NCI-H1417 treated with DMSO at 0.1 percent for 48 hours (cell line): ENCODE results near the gene APOL6.
"Not testable (repeated sequence)": the region's sequence is repeated elsewhere in the genome, so short reads cannot be mapped to it uniquely, and the experiment has no call there.

Source experiments
- DNase-seq: peaks from one replicate; lab custom pipeline; 2025; lab: John Stamatoyannopoulos, UW

Gene APOL6

DNA sequence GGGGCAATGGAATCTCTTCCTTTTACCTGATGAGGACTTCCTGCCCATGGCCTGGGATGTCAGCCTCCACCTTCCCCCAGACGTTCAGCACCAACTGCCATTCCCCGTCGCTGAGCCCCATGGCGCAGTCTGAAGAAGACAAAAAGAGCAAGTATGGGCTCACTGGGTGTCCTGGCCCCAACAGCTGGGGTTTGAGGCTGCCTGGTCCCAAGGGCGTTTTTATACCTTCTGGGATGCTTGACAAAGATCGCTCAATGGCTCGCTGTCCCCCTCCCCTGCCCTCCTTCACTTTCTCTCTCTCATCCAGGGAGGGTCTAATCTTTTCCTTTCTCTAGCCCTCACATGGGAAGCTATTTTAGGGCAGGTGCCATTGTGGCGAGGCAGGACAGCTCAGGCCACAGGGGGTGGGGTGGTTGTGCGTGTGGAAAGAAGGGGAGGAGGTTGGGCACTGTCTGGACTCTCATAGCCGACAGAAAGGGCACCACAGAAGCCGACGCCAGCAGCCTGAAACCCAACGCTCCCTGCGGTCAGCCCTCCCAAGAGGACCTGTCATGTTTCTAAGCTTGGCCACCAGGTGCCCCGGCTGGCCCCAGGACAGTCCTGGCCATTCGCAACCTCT, 31.0 kb upstream of the APOL6 start, which contains the start of gene MB:
Gene MB (minus strand): TSS at position 193 of the 619 bp plus-strand sequence. CDS start 72 bp downstream, at position 121.
- DNase-seq: no peak

DNA sequence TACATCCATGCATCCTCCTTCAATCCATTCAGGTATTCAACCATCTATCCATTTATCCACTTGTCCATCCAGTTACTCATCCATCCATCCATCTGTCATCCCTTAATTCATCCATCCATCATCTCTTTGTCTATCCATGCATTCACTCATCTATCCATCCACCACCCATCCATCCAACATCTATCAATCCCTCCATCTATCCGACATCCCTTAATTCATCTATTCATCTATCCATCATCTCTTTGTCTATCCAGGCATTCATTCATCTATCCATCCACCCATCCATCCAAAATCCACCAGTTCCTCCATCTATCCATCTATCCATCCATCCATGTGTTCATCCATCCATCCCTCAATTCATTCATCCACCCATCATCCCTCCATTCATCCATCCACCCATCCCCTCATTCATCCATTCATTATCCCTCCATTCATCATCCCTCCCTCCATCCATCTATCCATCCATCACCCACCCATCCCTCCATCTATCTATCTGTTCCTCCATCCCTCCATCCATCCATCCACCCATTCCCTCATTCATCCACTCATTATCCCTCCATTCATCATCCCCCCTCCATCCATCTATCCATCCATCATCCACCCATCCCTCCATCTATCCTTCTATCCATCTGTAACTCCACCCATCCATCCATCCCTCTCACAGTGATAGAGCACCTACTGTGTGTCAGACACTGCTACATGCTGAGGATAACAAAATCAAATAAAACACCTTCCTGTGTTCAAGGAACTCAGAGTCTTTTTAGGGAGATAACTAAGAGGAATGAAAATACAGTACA, 29.6 kb upstream of the APOL6 start:
- DNase-seq: no peak

DNA sequence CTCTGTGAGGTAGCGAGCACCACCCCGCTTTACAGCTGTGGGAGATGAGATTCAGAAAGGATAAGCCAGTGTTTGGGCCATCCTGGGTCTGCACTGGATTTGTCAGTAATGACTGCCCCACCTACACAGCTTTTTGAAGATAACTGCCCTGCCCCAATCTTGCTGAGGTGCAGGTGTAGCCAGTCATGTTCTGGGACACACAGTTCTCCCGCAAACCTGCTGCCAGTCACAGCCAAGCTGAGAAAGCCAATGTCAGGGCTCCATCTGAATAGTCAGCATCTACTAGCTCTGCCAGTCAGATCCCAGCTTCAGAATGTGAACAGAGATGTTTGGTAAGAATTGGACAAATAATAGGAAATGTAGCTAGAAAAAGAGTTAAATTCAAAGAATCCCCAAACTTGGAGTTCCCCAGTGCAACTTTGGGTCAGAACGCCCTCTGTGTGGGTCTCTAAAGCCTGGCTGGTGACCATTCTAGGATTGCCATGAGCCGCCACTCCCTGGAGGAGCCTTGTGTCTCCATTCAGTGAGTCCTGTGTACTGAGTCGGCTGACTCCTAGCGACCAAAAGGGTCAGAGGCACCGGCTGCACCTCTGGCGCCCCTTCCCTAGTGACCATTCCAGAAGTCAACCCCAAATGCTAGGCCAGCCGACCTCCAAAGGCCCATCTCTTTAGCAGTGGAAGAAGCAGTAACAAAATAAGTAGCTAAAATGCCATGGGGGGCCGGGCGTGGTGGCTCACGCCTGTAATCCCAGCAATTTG, 28.7 kb upstream of the APOL6 start:
- no peak for DNase-seq

DNA sequence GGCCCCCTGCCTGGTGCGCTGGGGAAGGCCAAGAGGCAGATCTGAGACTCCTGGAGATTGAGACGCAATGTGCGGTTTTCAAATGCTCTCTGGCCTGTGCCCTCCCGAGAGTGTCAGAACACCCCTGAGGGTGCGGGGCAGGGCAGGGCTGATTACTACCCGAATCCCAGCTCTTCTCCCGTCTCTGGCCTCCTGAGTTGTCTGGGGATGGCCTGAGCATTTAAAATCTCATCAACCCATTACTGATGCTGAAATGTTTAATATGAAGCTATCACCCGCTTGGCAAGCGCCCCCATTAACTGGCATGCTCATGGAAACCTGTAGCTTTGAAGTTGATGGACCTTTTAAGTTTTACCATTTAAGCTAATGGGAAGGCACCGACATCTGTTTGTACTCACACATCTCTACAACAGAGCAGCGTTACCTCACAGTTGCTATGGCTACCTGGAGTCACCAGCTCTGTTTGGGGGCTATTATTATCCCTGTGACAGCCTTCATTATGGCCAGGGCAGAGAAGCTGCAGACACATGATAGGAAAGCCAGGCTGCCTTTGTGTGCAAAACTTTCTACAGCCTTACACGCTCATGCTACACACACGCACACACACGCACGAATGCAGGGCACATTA, 27.5 kb upstream of the APOL6 start:
- no peak for DNase-seq

DNA sequence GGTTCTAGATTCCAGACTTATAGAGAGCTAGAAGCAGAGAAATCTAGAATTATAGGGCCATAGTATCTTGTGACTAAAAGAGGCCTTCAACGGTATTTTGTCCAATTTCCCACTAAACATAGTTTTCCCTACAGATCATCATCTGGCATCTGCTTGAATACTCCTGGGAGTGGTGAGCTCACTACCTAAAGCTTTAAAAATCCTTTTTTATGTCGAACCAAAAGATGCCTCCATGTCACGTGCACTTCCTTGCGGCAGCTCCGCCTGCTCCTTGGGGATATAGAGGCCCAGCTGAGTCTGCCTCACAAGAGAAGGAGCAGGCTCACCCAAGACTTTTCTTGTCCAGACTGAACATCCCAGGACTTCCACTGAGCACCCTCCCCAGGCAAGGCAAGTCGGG, 26.8 kb upstream of the APOL6 start:
- DNase-seq: no peak

DNA sequence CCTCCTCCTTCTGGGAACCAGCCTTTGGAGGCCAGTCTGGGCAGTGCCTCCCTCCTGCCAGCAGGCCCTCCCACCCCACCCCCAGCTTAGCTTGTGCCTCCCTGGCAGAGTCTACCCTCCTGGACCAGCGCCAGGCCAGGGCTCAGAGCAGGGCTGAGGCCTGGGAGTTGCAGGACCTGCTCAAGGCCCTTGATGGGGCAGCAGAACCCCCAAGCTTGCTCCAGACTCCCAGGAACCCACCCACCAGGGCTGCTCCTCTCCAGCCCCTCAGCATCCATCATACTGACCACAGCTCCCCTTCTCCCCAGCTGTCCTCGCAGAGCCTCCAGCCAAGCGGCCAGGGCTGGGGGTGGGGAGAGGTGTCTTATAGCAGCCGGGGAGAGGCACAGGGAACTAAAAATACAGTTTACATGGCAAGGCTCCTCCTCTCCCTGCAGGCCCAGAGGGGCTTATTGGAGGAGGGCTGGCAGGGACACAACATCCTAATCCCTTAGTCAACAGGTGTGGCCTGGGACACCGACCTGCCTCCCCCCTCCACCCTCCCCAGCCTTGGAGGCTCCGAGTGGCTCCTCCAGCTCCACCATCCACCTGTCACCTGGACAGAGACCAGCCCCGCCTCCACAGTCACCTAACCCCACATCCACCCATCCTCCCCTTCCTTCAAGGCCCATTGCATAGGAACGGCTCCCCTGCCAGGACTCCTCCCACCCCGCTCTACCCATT, 25.9 kb upstream of the APOL6 start:
- no peak for DNase-seq

DNA sequence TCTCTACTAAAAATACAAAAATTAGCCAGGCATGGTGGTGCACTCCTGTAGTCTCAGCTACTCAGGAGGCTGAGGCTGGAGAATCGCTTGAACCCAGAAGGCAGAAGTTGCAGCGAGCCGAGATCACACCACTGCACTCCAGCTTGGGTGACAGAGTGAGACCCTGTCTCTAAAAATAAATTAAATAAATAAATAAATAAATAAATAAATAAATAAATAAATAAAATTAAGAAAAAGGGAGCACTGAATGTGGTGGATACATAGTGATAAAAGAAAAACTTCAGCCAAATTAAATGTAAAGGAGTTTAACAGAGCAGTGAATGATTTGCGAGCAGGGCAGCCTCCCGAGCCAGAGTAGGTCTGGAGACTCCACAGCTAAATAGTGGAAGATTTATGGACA, 24.4 kb upstream of the APOL6 start:
- not testable (repeated sequence) for DNase-seq

DNA sequence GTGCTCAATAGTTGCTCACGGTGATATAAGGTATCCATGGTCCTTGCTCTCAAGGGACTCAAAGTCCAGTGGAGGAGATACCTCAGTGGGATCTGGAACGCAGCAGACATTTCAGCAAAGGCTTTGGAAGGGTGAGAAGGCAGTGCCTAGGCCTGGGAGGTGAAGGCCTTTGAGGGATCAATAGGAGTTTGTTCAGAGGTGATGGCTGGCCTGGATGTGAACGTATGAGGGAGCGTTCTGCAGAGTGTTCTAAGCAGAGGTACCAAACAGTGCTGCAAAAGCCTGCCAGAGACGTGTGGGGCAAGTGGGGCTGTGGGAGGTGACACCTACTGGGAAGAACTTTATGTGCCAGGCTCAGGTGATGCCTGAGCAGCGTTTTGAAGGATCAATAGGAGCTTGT, 23.7 kb upstream of the APOL6 start:
- DNase-seq: no peak

DNA sequence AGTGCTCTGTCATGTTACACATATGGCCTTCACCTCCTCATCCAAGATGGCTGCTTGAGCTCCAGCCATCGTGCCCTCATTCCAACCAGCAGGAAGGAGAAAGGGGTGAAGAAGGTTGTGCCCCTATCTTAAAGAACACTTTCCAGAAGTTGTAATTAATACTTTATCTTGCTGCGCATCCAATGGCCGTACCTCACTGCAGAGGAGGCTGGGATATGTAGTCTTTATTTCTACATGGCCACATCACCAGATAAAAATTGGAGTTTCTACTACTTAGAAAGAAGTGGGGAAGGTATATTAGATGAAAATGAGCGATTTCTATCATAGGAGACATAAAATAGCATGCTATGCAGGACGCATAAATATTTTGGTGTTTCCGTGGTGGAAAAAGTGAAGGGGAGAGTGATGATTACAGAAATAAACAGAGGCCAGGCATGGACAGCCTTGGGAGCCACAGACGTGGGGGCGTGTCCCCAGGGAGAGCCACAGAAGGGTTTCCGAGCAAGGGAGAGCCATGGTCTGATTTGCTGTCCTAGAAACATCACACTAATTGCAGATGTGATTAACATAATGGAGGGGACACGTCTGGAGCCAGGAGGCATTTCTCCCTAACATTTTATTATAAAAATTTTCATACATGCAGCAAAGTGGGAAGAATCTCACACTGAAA, 22.3 kb upstream of the APOL6 start:
- DNase-seq: no peak

DNA sequence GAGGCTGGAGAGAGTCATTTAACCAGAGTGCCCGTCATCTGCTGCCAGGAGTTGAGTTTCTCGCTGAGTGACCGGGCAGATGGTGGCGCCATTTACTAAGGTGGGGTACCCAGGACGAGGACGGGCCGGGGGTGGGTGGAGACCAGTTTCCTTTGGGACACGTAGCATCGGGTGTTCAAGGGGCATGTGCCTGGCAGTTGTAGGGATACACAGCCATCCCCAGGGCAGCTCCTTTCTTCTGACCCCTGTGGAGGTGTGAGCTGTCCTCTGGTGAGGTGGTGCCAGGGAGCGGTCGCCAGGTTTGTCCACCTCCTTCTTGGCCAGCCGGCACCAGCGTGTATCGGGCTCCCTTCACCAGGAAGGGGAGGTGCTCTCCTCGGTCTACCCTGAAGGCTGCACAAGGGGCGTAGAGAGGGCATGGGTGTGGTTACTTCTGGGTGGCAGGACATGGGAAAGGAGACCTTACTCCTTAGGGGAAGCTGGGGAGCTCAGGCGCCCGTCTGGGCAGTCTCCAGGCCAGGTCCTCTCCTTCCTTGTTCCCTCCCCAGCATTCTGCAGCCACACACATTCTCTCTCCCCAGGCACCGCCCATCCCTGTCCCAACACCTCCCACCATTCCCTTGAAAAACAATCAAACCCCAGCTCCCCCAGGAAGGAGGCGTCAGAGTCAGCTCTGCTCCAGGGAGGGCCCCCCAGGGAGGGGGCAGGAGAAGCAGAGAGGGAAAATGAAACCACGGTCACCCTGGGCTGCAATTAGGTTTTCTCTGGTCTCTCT, 20.8 kb upstream of the APOL6 start:
- DNase-seq: no peak

DNA sequence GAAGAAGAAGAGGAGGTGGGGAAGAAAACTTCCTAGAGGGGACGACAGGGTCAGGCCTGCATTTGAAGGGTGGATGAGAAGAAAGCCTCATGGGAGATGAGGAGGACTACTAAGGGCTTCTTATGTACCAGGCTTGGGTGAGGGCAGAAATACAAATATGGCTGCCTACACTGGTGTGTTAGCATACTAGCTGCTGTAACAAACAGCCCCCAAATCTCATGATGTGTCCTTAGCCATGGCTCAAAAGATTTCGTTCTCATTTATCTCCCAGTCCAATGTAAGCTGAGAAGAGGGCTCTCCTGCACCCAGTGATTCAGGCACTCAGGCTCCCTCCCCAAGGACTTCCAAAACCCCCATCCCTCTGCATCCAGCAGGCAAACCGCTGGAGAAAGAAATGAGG, 19.5 kb upstream of the APOL6 start:
- DNase-seq: no peak

DNA sequence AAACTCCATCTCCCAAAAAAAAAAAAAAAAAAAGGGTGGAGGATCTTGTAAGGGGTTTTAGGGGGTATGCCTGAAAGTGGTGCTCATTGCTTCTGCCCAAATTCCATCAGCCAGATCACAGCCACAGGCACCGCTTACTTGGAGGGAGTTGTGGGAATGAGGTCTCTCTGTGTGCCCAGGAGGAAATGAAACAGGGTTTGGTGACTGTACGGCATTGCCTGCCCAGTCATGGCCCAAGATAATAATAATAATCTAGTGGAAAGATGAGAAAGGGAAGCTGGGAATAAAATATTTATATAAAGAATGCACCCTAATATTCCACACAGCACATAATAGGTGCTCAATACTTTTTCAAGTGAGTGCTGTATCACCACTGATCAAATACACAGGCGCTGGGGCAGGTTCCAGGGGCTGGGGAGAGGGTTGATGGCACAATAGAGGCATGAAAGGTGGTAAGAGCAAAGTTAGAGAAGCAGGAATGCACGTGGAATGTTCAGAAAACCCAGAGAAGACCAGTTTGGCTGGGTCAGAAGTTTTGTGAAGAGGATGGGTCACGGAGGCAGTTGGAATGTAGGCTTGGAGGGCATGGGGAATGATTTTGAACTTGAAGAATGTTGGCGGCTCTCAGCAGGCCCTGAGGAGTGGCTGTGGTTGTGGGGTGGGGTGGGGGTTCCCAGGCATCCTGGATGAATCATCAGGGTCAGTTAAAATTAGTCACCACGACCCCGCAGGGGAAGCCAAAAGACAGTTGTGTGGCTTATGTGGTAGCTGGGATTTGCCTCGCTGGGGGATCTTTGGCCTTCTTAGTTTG, 18.6 kb upstream of the APOL6 start:
- DNase-seq: no peak

DNA sequence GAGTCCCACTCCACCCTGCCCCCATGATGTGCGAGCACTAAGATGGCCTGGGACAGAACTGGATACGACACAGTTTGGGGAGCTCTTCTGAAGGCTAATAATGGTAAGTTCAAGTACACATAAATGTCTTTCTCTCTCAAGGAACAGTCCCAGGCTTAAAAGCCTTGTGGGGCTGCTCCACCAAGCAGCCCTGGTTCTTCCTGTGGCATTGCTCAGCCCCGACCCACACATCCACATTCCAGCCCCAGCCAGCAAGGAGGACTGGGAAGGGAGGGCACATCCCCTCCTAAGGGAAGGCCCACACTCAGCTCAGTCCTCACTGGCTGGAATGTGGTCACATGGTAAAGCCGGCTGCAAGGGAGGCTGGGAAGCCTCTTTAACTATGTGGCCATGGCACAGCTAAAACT, 17.9 kb upstream of the APOL6 start:
- no peak for DNase-seq

DNA sequence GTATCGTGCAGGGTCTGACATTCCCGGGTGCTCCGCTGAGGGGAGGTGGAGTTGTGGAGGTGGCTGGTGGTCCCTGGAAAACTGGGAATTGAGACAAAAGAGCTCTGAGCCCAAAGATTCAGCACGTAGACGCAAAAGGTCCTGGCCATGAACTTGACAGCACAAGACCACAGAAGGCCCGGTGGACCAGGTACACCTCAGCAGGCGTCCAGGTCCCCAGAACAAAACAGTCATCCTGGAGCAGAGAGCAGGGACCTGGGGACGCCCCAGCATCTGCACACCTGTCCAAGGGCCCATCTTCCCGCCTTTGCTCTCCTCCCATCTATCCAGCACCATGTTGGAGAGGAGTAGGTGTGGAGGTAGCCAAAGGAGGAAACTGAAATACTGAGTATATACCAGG, 17.4 kb upstream of the APOL6 start:
- DNase-seq: no peak

DNA sequence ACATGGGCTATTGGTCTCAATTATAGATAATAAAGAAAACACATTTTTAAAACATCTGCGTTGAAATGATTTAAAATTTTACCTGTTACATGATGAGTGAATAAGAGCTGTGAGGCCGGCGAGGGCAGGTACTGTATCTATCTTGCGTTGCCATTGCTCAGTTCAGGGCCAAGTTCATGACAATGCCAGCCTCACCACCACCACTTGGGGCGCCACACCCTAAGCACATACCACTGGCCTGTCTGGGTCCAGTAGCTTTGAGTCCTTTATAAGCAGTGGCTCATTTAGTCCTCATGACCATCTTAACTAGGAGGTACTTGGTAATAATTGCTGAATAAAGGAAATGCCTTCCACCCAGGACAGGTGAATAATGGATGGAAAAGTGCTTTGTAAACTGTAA, 16.6 kb upstream of the APOL6 start:
- DNase-seq: no peak

DNA sequence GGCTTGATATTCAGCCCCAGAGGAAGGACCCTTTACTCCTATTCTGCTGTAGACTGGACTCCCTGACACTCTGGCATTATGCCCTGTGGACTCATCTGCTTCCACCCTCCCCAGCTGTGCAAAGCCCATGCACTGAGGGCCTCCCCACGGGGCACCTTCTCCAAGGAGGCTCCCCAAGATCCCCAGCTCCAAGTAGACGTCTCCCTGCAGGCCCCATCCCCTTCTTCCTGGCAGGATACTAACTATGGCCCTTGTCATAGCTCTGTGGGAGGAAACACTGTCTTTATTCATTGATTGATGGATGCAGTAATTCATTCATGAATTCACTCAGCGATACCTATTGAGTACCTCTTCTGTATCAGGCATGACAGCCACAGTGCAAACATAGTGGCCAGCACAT, 15.3 kb upstream of the APOL6 start:
- DNase-seq: no peak

DNA sequence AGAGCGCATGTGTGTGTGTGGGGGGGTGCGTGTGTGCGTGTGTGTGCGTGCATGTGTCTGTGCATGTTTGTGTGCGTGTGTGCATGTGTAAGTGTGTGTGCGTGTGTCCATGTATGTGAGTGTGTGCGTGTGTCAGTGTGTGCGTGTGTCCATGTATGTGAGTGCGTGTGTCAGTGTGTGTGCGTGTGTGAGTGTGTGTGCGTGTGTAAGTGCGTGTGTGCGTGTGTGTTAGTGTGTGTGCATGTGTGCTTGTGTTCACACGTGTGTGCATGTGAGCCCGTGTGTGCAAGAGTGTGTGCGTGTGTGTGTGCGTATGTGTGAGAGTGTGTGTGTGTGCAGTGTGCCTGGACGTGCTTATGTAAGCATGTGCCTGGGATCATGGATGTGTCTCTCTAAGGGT, 14.7 kb upstream of the APOL6 start:
- DNase-seq: no peak

DNA sequence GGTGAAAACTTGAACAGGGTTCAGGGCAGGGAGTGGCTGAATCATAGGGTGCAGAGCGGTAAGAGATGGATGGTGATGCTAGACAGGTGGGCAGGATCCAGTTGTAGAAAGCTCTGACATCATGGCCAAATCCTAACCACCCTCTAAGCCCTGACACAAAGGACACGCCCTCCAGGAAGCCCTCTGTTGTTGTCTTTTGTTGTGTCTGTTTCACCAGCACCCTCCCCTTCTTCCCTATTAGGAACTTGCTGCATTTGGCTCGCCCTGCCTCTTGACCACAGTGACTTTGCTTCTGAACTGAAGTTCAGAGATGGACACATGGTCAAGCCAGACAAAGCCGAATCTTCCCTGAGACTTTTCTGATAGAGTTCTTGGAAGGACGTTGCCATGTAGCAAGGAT, 14.2 kb upstream of the APOL6 start:
- DNase-seq: no peak

DNA sequence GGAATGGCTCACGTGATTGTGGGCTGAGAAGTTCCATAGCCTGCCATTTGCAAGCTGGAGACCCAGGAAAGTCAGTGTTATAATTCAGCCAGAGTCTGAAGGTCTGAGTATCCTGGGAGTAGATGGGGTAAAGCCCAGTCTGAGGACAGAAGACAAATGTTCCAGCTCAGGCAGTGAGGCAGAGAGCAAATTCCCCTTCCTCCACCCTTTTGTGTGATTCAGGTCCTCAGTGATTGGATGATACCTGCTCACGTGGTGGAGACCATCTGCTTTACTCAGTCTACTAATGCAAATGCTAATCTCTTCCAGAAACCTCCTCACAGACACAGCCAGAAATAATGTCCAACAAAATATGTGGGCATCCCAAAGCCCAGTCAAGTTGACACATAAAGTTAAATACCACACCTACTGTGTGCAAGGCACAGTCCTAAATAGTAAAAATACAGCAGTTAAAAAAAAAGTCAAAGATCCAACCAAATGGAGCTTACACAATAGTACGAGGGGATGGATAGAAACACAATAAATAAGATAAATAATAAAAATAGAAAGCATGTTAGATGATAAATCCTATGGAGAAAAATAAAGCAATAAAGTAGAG, 13.2 kb upstream of the APOL6 start:
- no peak for DNase-seq
